Stomach (tissue), 9 donors: ENCODE measurements around the gene BANP. TPM values are rescaled to one million over a fixed set of nuclear protein-coding genes. Genes with fewer than 3 reads are reported as not detected.

ENCODE experiments used
- DNase-seq, 2 donors: peaks; one replicate each; pipeline versions ENCODE4 v3.0.0 to v3.0.0-alpha.2; 2013 to 2019
- H3K27ac ChIP-seq, 5 donors: fragments of 200-600 bp in 4 of 5; sonication (generic) in 4 of 5; one replicate each; pipeline ENCODE4 v1.5.1; 2013 to 2019; ENCODE audit warnings: mild to moderate bottlenecking in 1 of 5, moderate library complexity in 1 of 5
- H3K27me3 ChIP-seq, 3 donors: fragments of 200-600 bp; sonication (generic); one replicate each; pipeline ENCODE4 v1.5.1; 2017 to 2019; ENCODE audit warnings: mixed run types in 1 of 3
- H3K36me3 ChIP-seq, 4 donors: fragments of 200-600 bp; sonication (generic); 1 replicate in 3 of 4; 2 replicates in 1 of 4; pipeline ENCODE4 v1.5.1; 2016 to 2019
- H3K4me1 ChIP-seq, 4 donors: fragments of 200-600 bp; sonication (generic); one replicate each; pipeline ENCODE4 v1.5.1; 2016 to 2019
- H3K4me3 ChIP-seq, 4 donors: fragments of 200-600 bp; sonication (generic) in 3 of 4; one replicate each; pipeline ENCODE4 v1.5.1; 2016 to 2019; ENCODE audit warnings: mild to moderate bottlenecking in 1 of 4
- H3K9me3 ChIP-seq, 4 donors: fragments of 200-600 bp; sonication (generic); one replicate each; pipeline ENCODE4 v1.5.1; 2016 to 2019
- EP300 ChIP-seq: sonication (generic); formaldehyde crosslinking; IDR thresholded peaks from one replicate; pipeline ENCODE4 v1.6.1; 2017; ENCODE audit warnings: antibody characterized with exemption
- POLR2A ChIP-seq, 4 donors: fragments of 450-650 bp; IDR thresholded peaks; one replicate each; pipeline ENCODE4 v1.6.1; 2016; ENCODE audit warnings: antibody characterized with exemption in 4 of 4, control low read depth in 2 of 4, mild to moderate bottlenecking in 1 of 4, moderate library complexity in 1 of 4
- POLR2AphosphoS5 ChIP-seq, 3 donors: sonication (generic); formaldehyde crosslinking; IDR thresholded peaks; one replicate each; pipeline ENCODE4 v1.6.1; 2016; ENCODE audit warnings: antibody characterized with exemption in 3 of 3
- WGBS, 5 donors: extraction: QIAGEN DNeasy Blood & Tissue Kit in 3 of 5; methylation state at CpG; one replicate each; pipeline versions ENCODE4 v1.1.5 to v1.1.7; 2013 to 2018; 5-methylcytosine and 5-hydroxymethylcytosine counted together
- intact Hi-C: fragments of 100-400 bp; cut with DNase I; formaldehyde crosslinking; loops from one replicate; pipeline ENCODE4 v1.15.1; 2023; ENCODE audit warnings: low total_unique reads
- polyA plus RNA-seq, 3 donors: library from polyadenylated mRNA; stranded (reverse); fragments of 200-250 nt; gene quantifications; one replicate each; pipeline ENCODE4 v1.2.3, GENCODE V29; 2013
- total RNA-seq, 5 donors: library from RNA; depleted of rRNA; stranded (reverse); fragments of >200 nt; gene quantifications; one replicate each; pipeline versions ENCODE4 v1.1.0 to v1.2.3, GENCODE V29; 2014 to 2016
- TF ChIP-seq, protein P1 (sequence below), 7 experiments: fragments of 450-650 bp in 4 of 7; fragments of 200-600 bp in 3 of 7; sonication (generic) in 3 of 7; IDR thresholded peaks; one replicate each; pipeline ENCODE4 v1.5.1; 2016 to 2019; ENCODE audit warnings: antibody characterized with exemption in 7 of 7, control low read depth in 2 of 7, mild to moderate bottlenecking in 1 of 7
- donor health status: healthy with polysubstance abuse.
- donor health status: Bipolar disorder and iron deficiency.
- donor health status: healthy.

BANP gene
- total and polyA plus RNA-seq, 8 donors, result 6.0 to 144 (median 18.3) TPM

DNA sequence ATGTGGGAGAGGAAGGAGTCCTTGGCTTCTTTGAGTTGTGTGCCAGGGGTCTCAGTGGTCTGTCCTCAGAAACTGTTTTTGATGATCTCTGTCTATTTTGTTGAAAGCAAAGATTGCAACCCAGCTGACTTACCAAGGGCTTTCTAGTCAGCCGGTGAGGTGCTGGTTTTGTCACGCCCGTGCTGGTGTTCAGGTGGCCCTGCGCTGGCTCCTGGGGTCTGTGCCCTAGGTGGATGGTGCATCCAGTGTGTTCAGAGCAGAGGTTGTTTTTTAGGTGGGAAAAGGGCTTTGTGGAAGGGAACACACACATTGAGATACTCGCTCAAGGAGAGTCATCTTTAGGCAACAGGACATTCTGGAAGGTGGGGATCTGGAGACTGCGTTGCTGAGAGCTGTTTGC is 51.0 kb downstream of the BANP start:
- Histone ChIP-seq H3K27me3 (no peaks in the 10 kb centered on the region), H3K36me3 (peaks cover 12 to 57% (median 52%) of the 10 kb centered on the region in 4 donors), H3K4me1 (no peaks in the 10 kb centered on the region), H3K9me3 (no peaks in the 10 kb centered on the region), H3K27ac (no peak overlapping the region), H3K4me3 (no peak overlapping the region)
- no peak for TF ChIP-seq POLR2A (IDR thresholded peaks at IDR 0.05)
- TF ChIP-seq, protein P1, sequence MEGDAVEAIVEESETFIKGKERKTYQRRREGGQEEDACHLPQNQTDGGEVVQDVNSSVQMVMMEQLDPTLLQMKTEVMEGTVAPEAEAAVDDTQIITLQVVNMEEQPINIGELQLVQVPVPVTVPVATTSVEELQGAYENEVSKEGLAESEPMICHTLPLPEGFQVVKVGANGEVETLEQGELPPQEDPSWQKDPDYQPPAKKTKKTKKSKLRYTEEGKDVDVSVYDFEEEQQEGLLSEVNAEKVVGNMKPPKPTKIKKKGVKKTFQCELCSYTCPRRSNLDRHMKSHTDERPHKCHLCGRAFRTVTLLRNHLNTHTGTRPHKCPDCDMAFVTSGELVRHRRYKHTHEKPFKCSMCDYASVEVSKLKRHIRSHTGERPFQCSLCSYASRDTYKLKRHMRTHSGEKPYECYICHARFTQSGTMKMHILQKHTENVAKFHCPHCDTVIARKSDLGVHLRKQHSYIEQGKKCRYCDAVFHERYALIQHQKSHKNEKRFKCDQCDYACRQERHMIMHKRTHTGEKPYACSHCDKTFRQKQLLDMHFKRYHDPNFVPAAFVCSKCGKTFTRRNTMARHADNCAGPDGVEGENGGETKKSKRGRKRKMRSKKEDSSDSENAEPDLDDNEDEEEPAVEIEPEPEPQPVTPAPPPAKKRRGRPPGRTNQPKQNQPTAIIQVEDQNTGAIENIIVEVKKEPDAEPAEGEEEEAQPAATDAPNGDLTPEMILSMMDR (IDR thresholded peaks at IDR 0.05), result no peak
- TF ChIP-seq EP300, result no peak
- TF ChIP-seq POLR2AphosphoS5 (IDR thresholded peaks at IDR 0.05), result no peak
- DNase-seq, result peak in 1 of 2 donors; percentile 13
- 92 to 99% (median 97%) methylated on average over 6 of the region's 6 CpGs for WGBS, 5 donors
- intact Hi-C loops, result no loop called here

GRCh38 chr16:88002749-88003148 is 51.5 kb downstream of the BANP start:
- peaks cover 12 to 60% (median 57%) of the 10 kb centered on the region in 4 donors for H3K36me3 ChIP-seq
- H3K27ac ChIP-seq, result no peak overlapping the region
- 94 to 98% (median 95%) methylated on average over 4 of the region's 4 CpGs for WGBS, 5 donors
- H3K27me3 ChIP-seq, result no peaks in the 10 kb centered on the region
- intact Hi-C loops, result no loop called here
- H3K9me3 ChIP-seq, result no peaks in the 10 kb centered on the region
- TF ChIP-seq, protein P1 (IDR thresholded peaks at IDR 0.05), result no peak
- no peak for TF ChIP-seq POLR2A (IDR thresholded peaks at IDR 0.05)
- TF ChIP-seq EP300, result no peak
- no peak for TF ChIP-seq POLR2AphosphoS5 (IDR thresholded peaks at IDR 0.05)
- DNase-seq, result peak in 1 of 2 donors; percentile 8
- H3K4me3 ChIP-seq, result no peak overlapping the region
- no peaks in the 10 kb centered on the region for H3K4me1 ChIP-seq

DNA sequence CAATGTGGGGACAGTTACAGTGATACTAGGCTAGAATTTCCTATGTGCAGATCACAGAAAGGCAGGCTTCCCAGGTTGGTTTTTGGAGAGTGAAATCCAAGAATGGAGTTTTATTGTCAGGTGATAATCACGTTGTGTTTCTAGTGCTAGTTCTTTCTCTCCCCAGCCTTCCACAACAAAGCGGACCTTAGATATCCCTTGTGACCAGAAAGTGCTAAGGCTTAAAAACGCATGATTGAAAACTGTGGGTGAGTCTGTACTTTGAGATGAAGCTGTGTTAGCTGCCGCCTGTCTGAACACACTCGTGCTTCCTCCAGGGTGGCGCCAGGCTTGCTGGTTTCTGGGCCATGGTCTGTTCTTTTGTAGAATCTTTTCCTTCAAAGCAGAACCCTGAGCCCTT is 52.1 kb downstream of the BANP start:
- intact Hi-C loops, result no loop called here
- H3K4me3 ChIP-seq, result no peak overlapping the region
- H3K27me3 ChIP-seq, result no peaks in the 10 kb centered on the region
- no peaks in the 10 kb centered on the region for H3K4me1 ChIP-seq
- TF ChIP-seq, protein P1 (IDR thresholded peaks at IDR 0.05), result no peak
- TF ChIP-seq POLR2AphosphoS5 (IDR thresholded peaks at IDR 0.05) (no peak), EP300 (no peak), POLR2A (IDR thresholded peaks at IDR 0.05) (no peak)
- no peaks in the 10 kb centered on the region for H3K9me3 ChIP-seq
- H3K36me3 ChIP-seq, result peaks cover 12 to 60% (median 58%) of the 10 kb centered on the region in 4 donors
- no peak overlapping the region for H3K27ac ChIP-seq
- 89 to 93% (median 92%) methylated on average over 6 of the region's 6 CpGs for WGBS, 5 donors
- DNase-seq, result peak in 1 of 2 donors; percentile 8

GRCh38 chr16:88003736-88004135 is 52.5 kb downstream of the BANP start:
- WGBS, 5 donors, result 81 to 89% (median 82%) methylated on average over 9 of the region's 9 CpGs
- H3K27me3 ChIP-seq, result no peaks in the 10 kb centered on the region
- H3K4me3 ChIP-seq, result no peak overlapping the region
- no peak overlapping the region for H3K27ac ChIP-seq
- DNase-seq, result no peak
- intact Hi-C loops, result no loop called here
- H3K4me1 ChIP-seq, result no peaks in the 10 kb centered on the region
- peaks cover 12 to 60% (median 56%) of the 10 kb centered on the region in 4 donors for H3K36me3 ChIP-seq
- TF ChIP-seq, protein P1 (IDR thresholded peaks at IDR 0.05), result no peak
- TF ChIP-seq POLR2AphosphoS5 (IDR thresholded peaks at IDR 0.05) (no peak), POLR2A (IDR thresholded peaks at IDR 0.05) (no peak), EP300 (no peak)
- no peaks in the 10 kb centered on the region for H3K9me3 ChIP-seq
